Measurements from ENCODE around the gene AZI2.
A peak's percentile ranks its signal among the peaks of the same experiment; 100 is the strongest.

DNA sequence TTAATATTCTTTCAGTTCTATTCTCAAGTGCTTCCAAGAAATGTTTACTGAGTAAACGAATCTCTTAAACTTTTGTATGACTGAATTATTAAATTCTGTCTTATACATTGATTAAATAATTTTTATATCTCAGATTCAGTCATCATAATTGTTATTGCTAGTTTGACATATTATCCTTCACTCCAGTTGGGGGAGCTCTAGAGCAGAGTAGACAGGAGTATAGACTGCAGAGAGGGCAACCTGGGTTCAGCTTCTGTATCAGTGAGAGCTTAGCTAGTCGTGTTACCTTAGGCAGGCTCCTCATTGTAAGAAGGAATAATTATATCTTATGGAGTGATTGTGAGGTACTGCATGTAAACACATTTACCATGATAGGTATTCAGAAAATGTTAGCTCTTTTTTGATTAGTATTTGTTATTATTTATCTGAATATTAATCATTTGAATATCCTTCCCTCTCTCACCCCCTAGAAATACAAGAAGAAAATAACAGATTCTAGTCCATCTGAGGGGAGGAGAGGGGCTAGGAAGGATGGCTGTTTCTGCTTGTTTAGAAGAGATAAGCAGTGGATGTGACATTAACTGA is 31.1 kb downstream of the AZI2 start:
- TF ChIP-seq, protein P1, sequence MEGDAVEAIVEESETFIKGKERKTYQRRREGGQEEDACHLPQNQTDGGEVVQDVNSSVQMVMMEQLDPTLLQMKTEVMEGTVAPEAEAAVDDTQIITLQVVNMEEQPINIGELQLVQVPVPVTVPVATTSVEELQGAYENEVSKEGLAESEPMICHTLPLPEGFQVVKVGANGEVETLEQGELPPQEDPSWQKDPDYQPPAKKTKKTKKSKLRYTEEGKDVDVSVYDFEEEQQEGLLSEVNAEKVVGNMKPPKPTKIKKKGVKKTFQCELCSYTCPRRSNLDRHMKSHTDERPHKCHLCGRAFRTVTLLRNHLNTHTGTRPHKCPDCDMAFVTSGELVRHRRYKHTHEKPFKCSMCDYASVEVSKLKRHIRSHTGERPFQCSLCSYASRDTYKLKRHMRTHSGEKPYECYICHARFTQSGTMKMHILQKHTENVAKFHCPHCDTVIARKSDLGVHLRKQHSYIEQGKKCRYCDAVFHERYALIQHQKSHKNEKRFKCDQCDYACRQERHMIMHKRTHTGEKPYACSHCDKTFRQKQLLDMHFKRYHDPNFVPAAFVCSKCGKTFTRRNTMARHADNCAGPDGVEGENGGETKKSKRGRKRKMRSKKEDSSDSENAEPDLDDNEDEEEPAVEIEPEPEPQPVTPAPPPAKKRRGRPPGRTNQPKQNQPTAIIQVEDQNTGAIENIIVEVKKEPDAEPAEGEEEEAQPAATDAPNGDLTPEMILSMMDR (IDR thresholded peaks at IDR 0.05): peak in 2 of 4 experiments; percentile 20 to 34
- TF ChIP-seq POLR2A (IDR thresholded peaks at IDR 0.05) (no peak), POLR2AphosphoS5 (IDR thresholded peaks at IDR 0.05) (no peak), EP300 (IDR thresholded peaks at IDR 0.05) (no peak)
